ENCODE measurements around the gene BICRA.

GRCh38 chr19:47729799-47730520 is 121.0 kb downstream of the BICRA start:
- TF ChIP-seq FOSL1 (IDR thresholded peaks at IDR 0.05; ENCODE audit: insufficient read depth, low read depth, low read length) = no peak
- no peak for TF ChIP-seq POLR2AphosphoS5 (IDR thresholded peaks at IDR 0.05; ENCODE audit: low read depth, low read length)
- TF ChIP-seq, protein P1, sequence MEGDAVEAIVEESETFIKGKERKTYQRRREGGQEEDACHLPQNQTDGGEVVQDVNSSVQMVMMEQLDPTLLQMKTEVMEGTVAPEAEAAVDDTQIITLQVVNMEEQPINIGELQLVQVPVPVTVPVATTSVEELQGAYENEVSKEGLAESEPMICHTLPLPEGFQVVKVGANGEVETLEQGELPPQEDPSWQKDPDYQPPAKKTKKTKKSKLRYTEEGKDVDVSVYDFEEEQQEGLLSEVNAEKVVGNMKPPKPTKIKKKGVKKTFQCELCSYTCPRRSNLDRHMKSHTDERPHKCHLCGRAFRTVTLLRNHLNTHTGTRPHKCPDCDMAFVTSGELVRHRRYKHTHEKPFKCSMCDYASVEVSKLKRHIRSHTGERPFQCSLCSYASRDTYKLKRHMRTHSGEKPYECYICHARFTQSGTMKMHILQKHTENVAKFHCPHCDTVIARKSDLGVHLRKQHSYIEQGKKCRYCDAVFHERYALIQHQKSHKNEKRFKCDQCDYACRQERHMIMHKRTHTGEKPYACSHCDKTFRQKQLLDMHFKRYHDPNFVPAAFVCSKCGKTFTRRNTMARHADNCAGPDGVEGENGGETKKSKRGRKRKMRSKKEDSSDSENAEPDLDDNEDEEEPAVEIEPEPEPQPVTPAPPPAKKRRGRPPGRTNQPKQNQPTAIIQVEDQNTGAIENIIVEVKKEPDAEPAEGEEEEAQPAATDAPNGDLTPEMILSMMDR (IDR thresholded peaks at IDR 0.05; ENCODE audit: control extremely low read depth in 1 of 3, insufficient read depth in 1 of 3, low read depth in 1 of 3, low read length in 3 of 3) = no peak
- TF ChIP-seq TAF1 (IDR thresholded peaks at IDR 0.05; ENCODE audit: low read depth, low read length) = peak; percentile 55; the same call in 1 of the 2 replicates
- TF ChIP-seq SP1 (IDR thresholded peaks at IDR 0.05; ENCODE audit: low read depth, low read length) = peak; percentile 78; the same call in 1 of the 2 replicates
- no peak for TF ChIP-seq RFX5 (IDR thresholded peaks at IDR 0.05; ENCODE audit: borderline replicate concordance, low read depth, low read length)
- TF ChIP-seq CHD2 (IDR thresholded peaks at IDR 0.05; ENCODE audit: low read length) = no peak
- TF ChIP-seq, protein P2, sequence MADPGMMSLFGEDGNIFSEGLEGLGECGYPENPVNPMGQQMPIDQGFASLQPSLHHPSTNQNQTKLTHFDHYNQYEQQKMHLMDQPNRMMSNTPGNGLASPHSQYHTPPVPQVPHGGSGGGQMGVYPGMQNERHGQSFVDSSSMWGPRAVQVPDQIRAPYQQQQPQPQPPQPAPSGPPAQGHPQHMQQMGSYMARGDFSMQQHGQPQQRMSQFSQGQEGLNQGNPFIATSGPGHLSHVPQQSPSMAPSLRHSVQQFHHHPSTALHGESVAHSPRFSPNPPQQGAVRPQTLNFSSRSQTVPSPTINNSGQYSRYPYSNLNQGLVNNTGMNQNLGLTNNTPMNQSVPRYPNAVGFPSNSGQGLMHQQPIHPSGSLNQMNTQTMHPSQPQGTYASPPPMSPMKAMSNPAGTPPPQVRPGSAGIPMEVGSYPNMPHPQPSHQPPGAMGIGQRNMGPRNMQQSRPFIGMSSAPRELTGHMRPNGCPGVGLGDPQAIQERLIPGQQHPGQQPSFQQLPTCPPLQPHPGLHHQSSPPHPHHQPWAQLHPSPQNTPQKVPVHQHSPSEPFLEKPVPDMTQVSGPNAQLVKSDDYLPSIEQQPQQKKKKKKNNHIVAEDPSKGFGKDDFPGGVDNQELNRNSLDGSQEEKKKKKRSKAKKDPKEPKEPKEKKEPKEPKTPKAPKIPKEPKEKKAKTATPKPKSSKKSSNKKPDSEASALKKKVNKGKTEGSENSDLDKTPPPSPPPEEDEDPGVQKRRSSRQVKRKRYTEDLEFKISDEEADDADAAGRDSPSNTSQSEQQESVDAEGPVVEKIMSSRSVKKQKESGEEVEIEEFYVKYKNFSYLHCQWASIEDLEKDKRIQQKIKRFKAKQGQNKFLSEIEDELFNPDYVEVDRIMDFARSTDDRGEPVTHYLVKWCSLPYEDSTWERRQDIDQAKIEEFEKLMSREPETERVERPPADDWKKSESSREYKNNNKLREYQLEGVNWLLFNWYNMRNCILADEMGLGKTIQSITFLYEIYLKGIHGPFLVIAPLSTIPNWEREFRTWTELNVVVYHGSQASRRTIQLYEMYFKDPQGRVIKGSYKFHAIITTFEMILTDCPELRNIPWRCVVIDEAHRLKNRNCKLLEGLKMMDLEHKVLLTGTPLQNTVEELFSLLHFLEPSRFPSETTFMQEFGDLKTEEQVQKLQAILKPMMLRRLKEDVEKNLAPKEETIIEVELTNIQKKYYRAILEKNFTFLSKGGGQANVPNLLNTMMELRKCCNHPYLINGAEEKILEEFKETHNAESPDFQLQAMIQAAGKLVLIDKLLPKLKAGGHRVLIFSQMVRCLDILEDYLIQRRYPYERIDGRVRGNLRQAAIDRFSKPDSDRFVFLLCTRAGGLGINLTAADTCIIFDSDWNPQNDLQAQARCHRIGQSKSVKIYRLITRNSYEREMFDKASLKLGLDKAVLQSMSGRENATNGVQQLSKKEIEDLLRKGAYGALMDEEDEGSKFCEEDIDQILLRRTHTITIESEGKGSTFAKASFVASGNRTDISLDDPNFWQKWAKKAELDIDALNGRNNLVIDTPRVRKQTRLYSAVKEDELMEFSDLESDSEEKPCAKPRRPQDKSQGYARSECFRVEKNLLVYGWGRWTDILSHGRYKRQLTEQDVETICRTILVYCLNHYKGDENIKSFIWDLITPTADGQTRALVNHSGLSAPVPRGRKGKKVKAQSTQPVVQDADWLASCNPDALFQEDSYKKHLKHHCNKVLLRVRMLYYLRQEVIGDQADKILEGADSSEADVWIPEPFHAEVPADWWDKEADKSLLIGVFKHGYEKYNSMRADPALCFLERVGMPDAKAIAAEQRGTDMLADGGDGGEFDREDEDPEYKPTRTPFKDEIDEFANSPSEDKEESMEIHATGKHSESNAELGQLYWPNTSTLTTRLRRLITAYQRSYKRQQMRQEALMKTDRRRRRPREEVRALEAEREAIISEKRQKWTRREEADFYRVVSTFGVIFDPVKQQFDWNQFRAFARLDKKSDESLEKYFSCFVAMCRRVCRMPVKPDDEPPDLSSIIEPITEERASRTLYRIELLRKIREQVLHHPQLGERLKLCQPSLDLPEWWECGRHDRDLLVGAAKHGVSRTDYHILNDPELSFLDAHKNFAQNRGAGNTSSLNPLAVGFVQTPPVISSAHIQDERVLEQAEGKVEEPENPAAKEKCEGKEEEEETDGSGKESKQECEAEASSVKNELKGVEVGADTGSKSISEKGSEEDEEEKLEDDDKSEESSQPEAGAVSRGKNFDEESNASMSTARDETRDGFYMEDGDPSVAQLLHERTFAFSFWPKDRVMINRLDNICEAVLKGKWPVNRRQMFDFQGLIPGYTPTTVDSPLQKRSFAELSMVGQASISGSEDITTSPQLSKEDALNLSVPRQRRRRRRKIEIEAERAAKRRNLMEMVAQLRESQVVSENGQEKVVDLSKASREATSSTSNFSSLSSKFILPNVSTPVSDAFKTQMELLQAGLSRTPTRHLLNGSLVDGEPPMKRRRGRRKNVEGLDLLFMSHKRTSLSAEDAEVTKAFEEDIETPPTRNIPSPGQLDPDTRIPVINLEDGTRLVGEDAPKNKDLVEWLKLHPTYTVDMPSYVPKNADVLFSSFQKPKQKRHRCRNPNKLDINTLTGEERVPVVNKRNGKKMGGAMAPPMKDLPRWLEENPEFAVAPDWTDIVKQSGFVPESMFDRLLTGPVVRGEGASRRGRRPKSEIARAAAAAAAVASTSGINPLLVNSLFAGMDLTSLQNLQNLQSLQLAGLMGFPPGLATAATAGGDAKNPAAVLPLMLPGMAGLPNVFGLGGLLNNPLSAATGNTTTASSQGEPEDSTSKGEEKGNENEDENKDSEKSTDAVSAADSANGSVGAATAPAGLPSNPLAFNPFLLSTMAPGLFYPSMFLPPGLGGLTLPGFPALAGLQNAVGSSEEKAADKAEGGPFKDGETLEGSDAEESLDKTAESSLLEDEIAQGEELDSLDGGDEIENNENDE (IDR thresholded peaks at IDR 0.05; ENCODE audit: insufficient replicate concordance, low read length) = no peak
- no peak; the same call in 1 of the 2 replicates for TF ChIP-seq E2F6 (IDR thresholded peaks at IDR 0.05)
- TF ChIP-seq HDAC2 (IDR thresholded peaks at IDR 0.05; ENCODE audit: borderline replicate concordance in 1 of 2, low read depth in 2 of 2, low read length in 2 of 2) = peak in 1 of 2 experiments; percentile 95; a peak in 2 of 4 replicates
- TF ChIP-seq EZH2 (IDR thresholded peaks at IDR 0.05; ENCODE audit: low read depth, low read length, severe bottlenecking) = no peak
- no peak for TF ChIP-seq YY1 (IDR thresholded peaks at IDR 0.05; ENCODE audit: low read depth, low read length)
- no peak for TF ChIP-seq CBX8 (IDR thresholded peaks at IDR 0.05; ENCODE audit: borderline replicate concordance, low read depth, low read length)
- peak in 1 of 2 experiments; percentile 53; a peak in 1 of 3 replicates for TF ChIP-seq POLR2A (IDR thresholded peaks at IDR 0.05; ENCODE audit: control extremely low read depth in 1 of 2, low read depth in 2 of 2, low read length in 2 of 2)

Data from H1 (cell line).